NB4 (cell line): ENCODE data around the gene WFDC5.

Source experiments
- DNase-seq: peaks from one replicate; pipeline ENCODE4 v3.0.0; 2010; ENCODE audit warnings: low read depth
- H3K4me3 ChIP-seq: one replicate; pipeline ENCODE4 v1.5.1; 2011; ENCODE audit warnings: mild to moderate bottlenecking, low read depth, low read length, moderate library complexity
- MYC ChIP-seq: IDR thresholded peaks from 2 replicates; pipeline ENCODE4 v1.6.1; 2011; ENCODE audit warnings: low read depth, low read length
- POLR2A ChIP-seq: IDR thresholded peaks from 2 replicates; pipeline ENCODE4 v1.6.1; 2011; ENCODE audit warnings: mild to moderate bottlenecking; ENCODE audit not compliant: insufficient read length; ENCODE audit errors: extremely low read depth
- TF ChIP-seq, protein P1 (sequence below): IDR thresholded peaks from 2 replicates; pipeline ENCODE4 v1.6.1; 2011; ENCODE audit warnings: low read depth, low read length
- TF ChIP-seq, protein P2 (sequence below): IDR thresholded peaks from one replicate; pipeline ENCODE4 v1.5.1; 2012; ENCODE audit warnings: low read depth, low read length

Gene WFDC5

DNA sequence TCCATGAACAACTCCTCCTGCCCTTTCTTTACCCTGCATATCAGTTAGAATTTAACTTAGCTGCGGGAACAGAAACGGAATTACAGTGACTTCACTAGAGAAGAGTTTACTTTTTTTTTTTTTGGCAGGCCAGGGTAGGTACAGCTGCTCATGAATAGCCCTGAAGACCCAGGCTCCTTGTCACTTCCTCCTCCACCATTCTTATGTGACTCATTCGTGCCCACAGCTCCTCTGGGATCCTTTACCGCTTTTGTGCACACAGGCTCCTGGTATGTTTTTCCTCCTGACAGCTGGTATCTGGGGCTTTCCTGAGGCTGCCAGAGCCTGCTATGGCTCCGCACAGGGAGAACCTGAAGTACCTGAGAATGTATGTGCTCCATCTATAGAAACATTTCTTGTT lies 10.2 kb downstream of the WFDC5 start:
- peak; percentile 91 for DNase-seq
- no peak for TF ChIP-seq POLR2A
- no peak for TF ChIP-seq MYC
- TF ChIP-seq, protein P1, sequence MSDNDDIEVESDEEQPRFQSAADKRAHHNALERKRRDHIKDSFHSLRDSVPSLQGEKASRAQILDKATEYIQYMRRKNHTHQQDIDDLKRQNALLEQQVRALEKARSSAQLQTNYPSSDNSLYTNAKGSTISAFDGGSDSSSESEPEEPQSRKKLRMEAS, result no peak
- H3K4me3 ChIP-seq, result no peak overlapping the region

DNA sequence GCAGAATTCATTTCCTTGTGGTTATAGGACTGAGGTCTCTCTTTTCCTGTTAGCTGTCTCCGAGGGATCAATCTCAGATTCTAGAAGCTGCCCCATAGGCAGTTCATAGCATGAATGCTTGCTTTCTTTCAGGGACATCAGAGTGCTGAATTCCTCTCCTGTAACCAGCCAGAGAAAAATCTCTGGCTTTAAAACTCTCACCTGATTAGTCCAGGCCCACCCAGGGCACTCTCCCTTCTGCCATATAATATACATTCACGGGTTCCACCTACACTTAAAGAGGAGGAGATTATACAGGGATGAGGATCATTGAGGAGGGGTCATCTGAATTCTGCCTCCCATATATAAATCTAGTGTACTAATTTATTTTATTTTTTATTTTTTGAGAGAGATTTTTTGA lies 11.9 kb downstream of the WFDC5 start:
- TF ChIP-seq, protein P1, result no peak
- TF ChIP-seq POLR2A (no peak), MYC (no peak)
- TF ChIP-seq, protein P2, sequence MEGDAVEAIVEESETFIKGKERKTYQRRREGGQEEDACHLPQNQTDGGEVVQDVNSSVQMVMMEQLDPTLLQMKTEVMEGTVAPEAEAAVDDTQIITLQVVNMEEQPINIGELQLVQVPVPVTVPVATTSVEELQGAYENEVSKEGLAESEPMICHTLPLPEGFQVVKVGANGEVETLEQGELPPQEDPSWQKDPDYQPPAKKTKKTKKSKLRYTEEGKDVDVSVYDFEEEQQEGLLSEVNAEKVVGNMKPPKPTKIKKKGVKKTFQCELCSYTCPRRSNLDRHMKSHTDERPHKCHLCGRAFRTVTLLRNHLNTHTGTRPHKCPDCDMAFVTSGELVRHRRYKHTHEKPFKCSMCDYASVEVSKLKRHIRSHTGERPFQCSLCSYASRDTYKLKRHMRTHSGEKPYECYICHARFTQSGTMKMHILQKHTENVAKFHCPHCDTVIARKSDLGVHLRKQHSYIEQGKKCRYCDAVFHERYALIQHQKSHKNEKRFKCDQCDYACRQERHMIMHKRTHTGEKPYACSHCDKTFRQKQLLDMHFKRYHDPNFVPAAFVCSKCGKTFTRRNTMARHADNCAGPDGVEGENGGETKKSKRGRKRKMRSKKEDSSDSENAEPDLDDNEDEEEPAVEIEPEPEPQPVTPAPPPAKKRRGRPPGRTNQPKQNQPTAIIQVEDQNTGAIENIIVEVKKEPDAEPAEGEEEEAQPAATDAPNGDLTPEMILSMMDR, result no peak
- DNase-seq, result no peak

DNA sequence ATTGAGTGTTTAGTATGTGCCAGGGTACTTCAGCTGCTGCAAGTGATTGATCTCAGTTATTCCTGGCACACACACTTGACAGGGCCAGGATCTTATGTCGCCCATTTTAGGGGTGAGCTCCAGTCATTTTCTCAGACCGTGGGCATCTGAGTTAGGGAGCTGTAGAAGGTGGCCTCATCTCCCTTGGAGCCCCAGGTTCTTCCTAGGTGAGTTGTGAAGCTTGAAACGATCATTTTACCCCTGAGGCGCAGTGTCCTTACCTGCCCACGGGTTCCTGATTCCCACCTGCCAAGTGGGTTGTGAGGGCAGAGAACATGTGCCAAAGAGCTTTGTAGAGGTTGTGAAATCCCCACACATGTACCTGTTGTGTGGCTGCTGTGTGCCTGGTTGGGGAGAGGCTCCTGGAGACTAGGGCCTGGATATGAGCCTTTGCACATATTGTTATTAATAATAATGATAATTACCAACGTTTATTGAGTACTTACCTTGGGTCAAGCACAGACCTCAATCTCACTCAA lies 13.6 kb downstream of the WFDC5 start:
- no peak for DNase-seq
- TF ChIP-seq, protein P2, result no peak
- no peak for TF ChIP-seq MYC
- no peak for TF ChIP-seq POLR2A
- TF ChIP-seq, protein P1, result no peak
- no peak overlapping the region for H3K4me3 ChIP-seq

More for the DNA sequence above, 11.9 kb downstream of the WFDC5 start:
- H3K4me3 ChIP-seq, result no peak overlapping the region

DNA sequence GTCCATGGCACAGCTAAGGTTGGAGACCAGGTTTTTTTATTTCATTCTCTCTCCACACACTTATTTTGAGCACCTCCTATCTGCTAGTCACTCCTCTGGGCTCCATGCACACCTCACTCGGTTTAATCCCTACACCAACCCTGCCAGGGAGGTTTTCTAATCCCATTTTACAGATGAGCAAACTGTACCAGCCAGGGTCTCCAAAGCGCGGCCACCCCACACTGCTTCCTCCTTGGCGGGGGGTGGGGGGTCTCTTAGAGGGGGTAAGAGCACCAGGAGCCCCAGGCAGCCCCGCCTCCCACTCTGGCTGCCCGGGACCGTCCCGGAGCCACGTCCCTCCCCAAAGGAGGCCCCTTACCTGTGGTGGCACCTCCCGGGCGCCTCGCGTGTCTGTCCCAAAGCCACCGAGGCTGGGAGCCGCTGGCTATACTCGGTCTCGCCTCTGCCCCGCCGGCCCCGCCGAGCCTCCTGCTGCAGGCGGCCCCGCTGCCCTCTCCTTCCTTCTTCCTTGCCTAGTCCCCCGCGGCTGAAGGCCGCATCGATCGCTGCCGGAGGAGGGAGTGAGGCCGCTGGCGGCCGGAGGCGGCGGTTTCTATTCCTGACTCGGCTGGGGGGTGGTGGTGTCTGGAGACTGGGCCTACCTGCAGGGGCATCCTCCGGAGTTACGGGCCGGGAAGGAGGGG lies 14.3 kb downstream of the WFDC5 start, which contains the start of gene KCNS1:
TSS of gene KCNS1 (minus strand) at position 565 of the 683 bp plus-strand sequence. CDS start 1,891 bp downstream, outside the sequence.
- no peak within 1 kb of the TSS for H3K4me3 ChIP-seq
- TF ChIP-seq POLR2A (no peak), MYC (no peak)
- TF ChIP-seq, protein P1, result no peak
- TF ChIP-seq, protein P2, result no peak
- peak; percentile 76 for DNase-seq

DNA sequence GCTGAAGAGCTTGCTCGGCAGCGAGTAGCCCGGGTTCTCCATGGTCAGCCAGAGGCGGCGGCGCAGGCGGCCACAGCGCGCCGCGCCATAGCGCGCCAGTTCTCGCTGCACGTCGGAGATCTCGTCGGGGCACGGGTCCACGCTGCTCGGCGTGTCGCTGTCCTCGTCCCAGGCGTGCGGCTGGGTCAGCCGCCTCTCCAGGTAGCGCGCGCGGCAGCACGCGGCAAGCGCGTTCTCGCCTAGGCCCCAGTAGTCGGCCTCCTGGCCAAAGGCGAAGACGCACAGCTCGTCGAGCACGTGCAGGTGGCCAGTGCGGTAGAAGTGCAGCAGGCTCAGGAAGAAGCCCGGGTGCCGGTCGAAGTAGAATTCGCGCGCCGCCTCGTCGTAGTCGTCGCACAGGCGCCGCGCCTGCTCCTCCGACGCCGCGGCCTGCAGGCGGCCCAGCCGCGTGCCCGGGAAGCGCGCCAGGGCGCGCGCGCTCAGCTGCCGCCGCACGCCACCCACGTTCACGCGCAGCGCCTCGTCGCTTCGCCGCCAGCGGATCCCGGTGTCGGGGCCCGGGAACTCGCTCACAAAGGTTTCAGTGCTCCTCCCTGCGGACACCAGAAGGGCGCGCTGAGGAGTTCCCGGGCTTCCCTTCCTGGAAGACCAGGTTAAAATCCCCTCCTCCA lies 16.7 kb downstream of the WFDC5 start:
- no peak overlapping the region for H3K4me3 ChIP-seq
- no peak for DNase-seq
- TF ChIP-seq, protein P1, result no peak
- no peak for TF ChIP-seq MYC
- TF ChIP-seq, protein P2, result peak; percentile 6
- no peak for TF ChIP-seq POLR2A
